BE2C (cell line): ENCODE results near the gene PLEKHF1.

ENCODE experiments used
- DNase-seq: peaks from one replicate; pipeline ENCODE4 v3.0.0-alpha.2; 2020
- H3K27me3 ChIP-seq: fragments of 250-450 bp; sonication (Bioruptor Pico); 2 replicates; pipeline ENCODE4 v1.5.1; 2020; ENCODE audit warnings: mild to moderate bottlenecking
- H3K36me3 ChIP-seq: fragments of 250-450 bp; sonication (Bioruptor Pico); 2 replicates; pipeline ENCODE4 v1.5.1; 2020; ENCODE audit warnings: mild to moderate bottlenecking
- H3K4me1 ChIP-seq: fragments of 250-450 bp; sonication (Bioruptor Pico); 2 replicates; pipeline ENCODE4 v1.5.1; 2020
- H3K4me3 ChIP-seq: 2 replicates; pipeline ENCODE4 v1.5.1; 2011; ENCODE audit warnings: low read depth, low read length
- H3K9me3 ChIP-seq: fragments of 250-450 bp; sonication (Bioruptor Pico); 2 replicates; pipeline ENCODE4 v1.5.1; 2020
- TF ChIP-seq, protein P1 (sequence below): IDR thresholded peaks from 2 replicates; pipeline ENCODE4 v1.5.1; 2012; ENCODE audit warnings: mild to moderate bottlenecking, low read depth, low read length

PLEKHF1 gene

DNA sequence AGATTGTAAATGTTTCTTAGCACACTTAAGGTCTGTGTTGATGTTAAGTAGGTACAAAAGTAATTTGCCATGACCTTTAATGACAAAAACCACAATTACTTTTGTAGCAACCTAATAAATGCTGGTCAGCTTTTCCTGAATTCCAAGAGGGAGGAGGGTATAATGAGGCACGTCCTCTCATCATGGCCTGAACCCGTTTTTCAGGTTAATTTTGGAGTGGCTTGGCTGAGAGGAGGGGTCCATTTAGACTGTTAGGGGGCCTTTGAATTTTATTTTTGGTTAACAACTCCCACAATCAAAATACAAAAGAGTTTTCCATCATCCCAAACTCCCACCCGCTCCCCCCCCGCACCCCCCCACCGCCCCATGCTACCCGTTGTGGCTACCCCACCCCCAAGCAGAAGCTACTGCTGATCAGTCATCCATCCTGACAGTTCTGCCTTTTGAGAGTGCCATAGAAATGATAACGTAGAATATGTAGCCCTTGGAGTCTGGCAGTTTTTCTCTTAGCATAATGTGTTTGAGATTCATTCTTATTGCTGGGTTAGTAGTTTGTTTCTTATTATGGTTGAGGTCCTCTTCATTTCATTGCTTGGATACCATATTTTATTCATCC lies 14.4 kb upstream of the PLEKHF1 start:
- Histone ChIP-seq H3K9me3 (no peaks in the 10 kb centered on the region), H3K36me3 (no peaks in the 10 kb centered on the region), H3K4me1 (no peaks in the 10 kb centered on the region), H3K27me3 (peaks cover 28% of the 10 kb centered on the region), H3K4me3 (no peak overlapping the region)
- no peak for DNase-seq
- TF ChIP-seq, protein P1, sequence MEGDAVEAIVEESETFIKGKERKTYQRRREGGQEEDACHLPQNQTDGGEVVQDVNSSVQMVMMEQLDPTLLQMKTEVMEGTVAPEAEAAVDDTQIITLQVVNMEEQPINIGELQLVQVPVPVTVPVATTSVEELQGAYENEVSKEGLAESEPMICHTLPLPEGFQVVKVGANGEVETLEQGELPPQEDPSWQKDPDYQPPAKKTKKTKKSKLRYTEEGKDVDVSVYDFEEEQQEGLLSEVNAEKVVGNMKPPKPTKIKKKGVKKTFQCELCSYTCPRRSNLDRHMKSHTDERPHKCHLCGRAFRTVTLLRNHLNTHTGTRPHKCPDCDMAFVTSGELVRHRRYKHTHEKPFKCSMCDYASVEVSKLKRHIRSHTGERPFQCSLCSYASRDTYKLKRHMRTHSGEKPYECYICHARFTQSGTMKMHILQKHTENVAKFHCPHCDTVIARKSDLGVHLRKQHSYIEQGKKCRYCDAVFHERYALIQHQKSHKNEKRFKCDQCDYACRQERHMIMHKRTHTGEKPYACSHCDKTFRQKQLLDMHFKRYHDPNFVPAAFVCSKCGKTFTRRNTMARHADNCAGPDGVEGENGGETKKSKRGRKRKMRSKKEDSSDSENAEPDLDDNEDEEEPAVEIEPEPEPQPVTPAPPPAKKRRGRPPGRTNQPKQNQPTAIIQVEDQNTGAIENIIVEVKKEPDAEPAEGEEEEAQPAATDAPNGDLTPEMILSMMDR: no peak

DNA sequence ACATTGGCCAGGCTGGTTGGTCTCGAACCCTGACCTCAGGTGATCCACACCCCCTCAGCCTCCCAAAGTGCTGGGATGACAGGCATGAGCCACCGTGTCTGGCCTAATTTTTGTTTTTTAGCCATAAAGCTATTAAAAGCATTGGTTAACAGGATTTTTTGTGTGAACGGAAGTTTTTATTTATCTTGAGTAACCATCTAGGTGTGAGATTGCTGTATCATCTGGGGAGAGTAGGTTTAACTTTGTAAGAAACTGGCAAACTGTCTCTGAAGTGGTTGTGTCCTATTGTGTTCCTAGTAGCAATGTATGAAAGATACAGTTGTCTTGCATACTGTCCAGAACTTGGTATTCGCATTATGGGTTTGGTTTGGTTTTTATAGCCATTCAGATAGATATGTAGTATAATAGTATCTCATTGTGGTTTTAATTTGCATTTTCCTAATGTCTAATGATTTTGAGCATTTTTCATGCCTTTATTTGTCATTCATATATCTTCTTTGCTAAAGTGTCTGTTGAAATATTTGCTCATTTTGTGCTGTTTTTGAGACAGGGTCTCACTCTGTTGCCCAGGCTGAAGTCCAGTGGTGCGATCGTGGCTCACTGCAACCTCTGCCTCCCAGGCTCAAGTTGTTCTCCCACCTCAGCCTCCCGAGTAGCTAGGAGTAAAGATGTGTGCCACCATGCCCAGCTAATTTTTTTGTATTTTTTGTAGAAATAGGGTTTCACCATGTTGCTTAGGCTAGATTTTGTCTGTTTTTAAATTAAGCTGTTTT lies 13.5 kb upstream of the PLEKHF1 start:
- Histone ChIP-seq H3K4me3 (no peak overlapping the region), H3K4me1 (no peaks in the 10 kb centered on the region), H3K36me3 (no peaks in the 10 kb centered on the region), H3K27me3 (peaks cover 28% of the 10 kb centered on the region), H3K9me3 (no peaks in the 10 kb centered on the region)
- TF ChIP-seq, protein P1: no peak
- no peak for DNase-seq

DNA sequence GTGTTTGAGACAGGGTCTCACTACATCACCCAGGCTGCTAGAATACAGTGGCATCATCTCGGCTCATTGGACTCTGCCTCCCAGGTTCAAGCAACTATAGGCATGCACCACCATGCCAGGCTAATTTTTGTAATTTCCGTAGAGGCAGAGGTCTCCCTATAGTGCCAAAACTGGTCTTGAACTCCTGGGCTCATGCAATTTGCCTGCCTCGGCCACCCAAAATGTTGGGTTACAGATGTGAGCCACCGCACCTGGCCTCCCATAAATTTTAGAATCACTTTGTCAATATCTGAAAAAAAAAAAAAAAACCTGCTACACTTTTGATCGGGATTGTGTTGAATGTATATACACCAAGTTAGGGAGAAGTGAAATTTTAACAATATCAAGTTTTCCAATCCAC lies 11.9 kb upstream of the PLEKHF1 start:
- no peaks in the 10 kb centered on the region for H3K9me3 ChIP-seq
- no peaks in the 10 kb centered on the region for H3K36me3 ChIP-seq
- TF ChIP-seq, protein P1: no peak
- DNase-seq: no peak
- no peak overlapping the region for H3K4me3 ChIP-seq
- no peaks in the 10 kb centered on the region for H3K4me1 ChIP-seq
- peaks cover 28% of the 10 kb centered on the region for H3K27me3 ChIP-seq

DNA sequence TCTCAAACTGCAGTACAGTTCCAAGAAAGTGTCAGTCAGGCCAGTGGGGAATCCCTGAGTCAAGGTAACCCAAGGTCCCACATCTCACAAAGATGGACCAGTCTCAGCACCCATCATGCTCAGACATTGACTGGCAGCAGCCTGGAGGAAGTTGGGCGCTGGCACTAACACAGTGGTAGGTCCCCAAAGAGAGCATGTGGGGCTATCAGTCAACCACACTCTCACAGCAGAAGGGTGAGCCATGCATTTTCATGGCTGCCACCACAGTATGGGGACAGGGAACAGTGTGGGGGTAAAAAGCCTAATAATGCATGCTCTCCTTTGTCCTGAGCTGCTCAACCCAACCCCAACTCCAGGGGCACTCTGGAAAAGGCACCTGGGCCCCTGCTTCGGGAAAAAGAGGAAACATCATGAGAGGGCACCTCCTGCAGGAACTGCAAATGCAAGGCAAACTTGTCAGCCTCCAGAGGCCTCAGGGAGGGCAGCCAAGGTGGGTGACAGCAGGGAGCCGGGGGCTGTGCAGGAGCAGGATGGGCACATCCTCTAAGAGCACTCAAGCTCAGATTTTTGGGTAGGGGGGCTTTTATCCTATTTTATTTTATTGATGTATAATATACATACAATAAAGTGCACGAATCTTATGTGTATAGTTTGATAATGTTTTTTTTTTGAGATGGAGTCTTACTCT lies 9.5 kb upstream of the PLEKHF1 start:
- H3K36me3 ChIP-seq: no peaks in the 10 kb centered on the region
- no peaks in the 10 kb centered on the region for H3K9me3 ChIP-seq
- no peaks in the 10 kb centered on the region for H3K4me1 ChIP-seq
- H3K27me3 ChIP-seq: peaks cover 28% of the 10 kb centered on the region
- no peak for DNase-seq
- H3K4me3 ChIP-seq: no peak overlapping the region
- TF ChIP-seq, protein P1: no peak

DNA sequence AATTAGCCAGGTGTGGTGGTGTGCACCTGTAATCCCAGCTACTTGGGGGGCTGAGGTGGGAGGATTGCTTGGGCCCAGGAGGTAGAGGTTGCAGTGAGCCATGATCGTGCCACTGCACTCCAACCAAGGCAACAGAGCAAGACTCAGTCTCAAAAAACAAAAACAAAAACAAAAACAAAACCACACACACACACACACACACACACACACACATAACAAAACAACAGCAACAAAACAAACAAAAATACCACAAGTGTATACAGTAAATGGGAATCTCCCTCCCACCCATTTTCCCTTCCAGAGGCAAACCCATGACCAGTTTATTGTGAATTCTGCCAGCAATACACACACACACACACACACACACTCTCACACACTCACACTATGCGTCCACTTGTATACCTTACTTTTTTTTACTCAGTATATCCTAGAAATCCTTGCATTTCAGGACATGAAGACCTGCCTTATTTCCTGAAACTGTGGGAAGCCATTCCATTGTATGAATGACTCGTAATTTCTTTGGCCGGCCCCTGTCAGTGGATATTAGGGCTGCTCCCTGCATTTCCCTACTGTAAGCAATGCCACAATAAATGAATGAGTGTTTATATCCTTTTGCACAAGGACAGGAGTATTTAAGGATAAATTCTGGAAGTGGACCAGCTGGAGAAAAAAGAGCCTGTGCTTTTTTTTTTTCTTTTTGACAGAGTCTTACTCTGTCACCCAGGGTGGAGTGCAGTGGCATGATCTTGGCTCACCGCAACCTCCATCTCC lies 6.9 kb upstream of the PLEKHF1 start:
- H3K27me3 ChIP-seq: peaks cover 15% of the 10 kb centered on the region
- TF ChIP-seq, protein P1: no peak
- H3K36me3 ChIP-seq: no peaks in the 10 kb centered on the region
- no peak for DNase-seq
- no peaks in the 10 kb centered on the region for H3K9me3 ChIP-seq
- H3K4me3 ChIP-seq: no peak overlapping the region
- no peaks in the 10 kb centered on the region for H3K4me1 ChIP-seq
